ENCODE results near the gene BSPH1.

The BSPH1 gene

GRCh38 chr19:48004236-48004635 is 12.3 kb upstream of the BSPH1 start:
- H3K27ac ChIP-seq (ENCODE audit: extremely low read depth, low read depth, low read length), result no peak overlapping the region
- POLR2A ChIA-PET, result no interaction called here
- no peaks in the 10 kb centered on the region for H3K4me1 ChIP-seq (ENCODE audit: control insufficient read depth, insufficient read depth, low read length)
- TF ChIP-seq, protein P1, sequence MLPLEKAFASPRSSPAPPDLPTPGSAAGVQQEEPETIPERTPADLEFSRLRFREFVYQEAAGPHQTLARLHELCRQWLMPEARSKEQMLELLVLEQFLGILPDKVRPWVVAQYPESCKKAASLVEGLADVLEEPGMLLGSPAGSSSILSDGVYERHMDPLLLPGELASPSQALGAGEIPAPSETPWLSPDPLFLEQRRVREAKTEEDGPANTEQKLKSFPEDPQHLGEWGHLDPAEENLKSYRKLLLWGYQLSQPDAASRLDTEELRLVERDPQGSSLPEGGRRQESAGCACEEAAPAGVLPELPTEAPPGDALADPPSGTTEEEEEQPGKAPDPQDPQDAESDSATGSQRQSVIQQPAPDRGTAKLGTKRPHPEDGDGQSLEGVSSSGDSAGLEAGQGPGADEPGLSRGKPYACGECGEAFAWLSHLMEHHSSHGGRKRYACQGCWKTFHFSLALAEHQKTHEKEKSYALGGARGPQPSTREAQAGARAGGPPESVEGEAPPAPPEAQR (tag by site-specific recombination; IDR thresholded peaks at IDR 0.05), result no peak
- no peak for TF ChIP-seq ZNF354C (tag by site-specific recombination; IDR thresholded peaks at IDR 0.05; ENCODE audit: borderline replicate concordance, low read depth)
- TF ChIP-seq REST (tag by site-specific recombination; IDR thresholded peaks at IDR 0.05), result no peak
- no peak for TF ChIP-seq ZNF624 (tag by site-specific recombination; IDR thresholded peaks at IDR 0.05)
- TF ChIP-seq ZNF24 (tag by site-specific recombination; IDR thresholded peaks at IDR 0.05), result no peak
- TF ChIP-seq ZNF416 (tag by site-specific recombination; IDR thresholded peaks at IDR 0.05), result no peak
- H3K9me3 ChIP-seq (ENCODE audit: control insufficient read depth, insufficient read depth, low read depth, low read length), result peaks cover 2% of the 10 kb centered on the region
- no peaks in the 10 kb centered on the region for H3K36me3 ChIP-seq (ENCODE audit: control insufficient read depth in 2 of 2, insufficient read depth in 1 of 2, low read length in 2 of 2)
- CTCF ChIA-PET, result interaction anchor here (0.8 to 1.7 kb wide), 3 partner anchors 9 to 99 kb away, joined by 3 to 7 read pairs (median 4); partner anchors contain the start of gene ELSPBP1
- no peak overlapping the region for H3K4me3 ChIP-seq (ENCODE audit: low read depth, low read length)

DNA sequence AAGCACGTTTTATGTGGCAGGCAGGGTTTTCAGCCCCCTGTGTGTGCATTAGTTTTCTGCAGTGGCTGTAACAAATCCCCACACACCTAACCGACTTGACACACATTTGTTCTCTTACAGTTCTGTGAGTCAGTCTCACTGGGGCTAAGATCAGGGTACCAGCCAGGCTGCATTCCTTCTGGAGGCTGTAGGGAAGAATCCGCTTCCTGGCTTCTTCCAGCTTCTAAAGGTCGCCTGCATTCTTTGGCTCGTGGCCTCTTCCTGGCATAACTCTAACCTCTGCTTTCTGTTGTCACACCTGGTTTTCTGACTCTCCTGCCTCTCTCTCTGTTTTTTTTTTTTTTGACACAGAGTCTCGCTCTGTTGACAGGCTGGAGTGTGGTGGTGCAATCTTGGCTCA is 8.9 kb upstream of the BSPH1 start:
- TF ChIP-seq KLF1 (tag by site-specific recombination; IDR thresholded peaks at IDR 0.05), result no peak
- no peak for TF ChIP-seq ZNF132 (tag by site-specific recombination; IDR thresholded peaks at IDR 0.05; ENCODE audit: borderline replicate concordance)
- no peak for TF ChIP-seq GLI2 (tag by site-specific recombination; IDR thresholded peaks at IDR 0.05; ENCODE audit: borderline replicate concordance, low read depth)
- TF ChIP-seq INSM2 (tag by site-specific recombination; IDR thresholded peaks at IDR 0.05), result no peak
- peak; percentile 27 for TF ChIP-seq SETDB1 (IDR thresholded peaks at IDR 0.05; ENCODE audit: insufficient read length, low read length)
- no peak for TF ChIP-seq ZBTB7A (tag by site-specific recombination; IDR thresholded peaks at IDR 0.05; ENCODE audit: low read depth)
- H3K4me3 ChIP-seq (ENCODE audit: low read depth, low read length), result no peak overlapping the region
- ChIA-PET CTCF (interaction anchor here (0.7 to 1.7 kb wide), 3 partner anchors 36 to 582 kb away, joined by 3 to 5 read pairs (median 3); no protein-coding TSS in a partner anchor), POLR2A (no interaction called here)
- peaks cover 2% of the 10 kb centered on the region; the same call in 1 of the 2 replicates for H3K9me3 ChIP-seq (ENCODE audit: control insufficient read depth, insufficient read depth, low read depth, low read length)
- H3K36me3 ChIP-seq (ENCODE audit: control insufficient read depth in 2 of 2, insufficient read depth in 1 of 2, low read length in 2 of 2), result no peaks in the 10 kb centered on the region
- H3K4me1 ChIP-seq (ENCODE audit: control insufficient read depth, insufficient read depth, low read length), result no peaks in the 10 kb centered on the region
- no peak overlapping the region for H3K27ac ChIP-seq (ENCODE audit: extremely low read depth, low read depth, low read length)

GRCh38 chr19:47998800-47999199 is 6.8 kb upstream of the BSPH1 start:
- POLR2A ChIA-PET, result interaction anchor here (0.7 kb wide), 2 partner anchors 208 to 212 kb away, joined by 3 read pairs; no protein-coding TSS in a partner anchor
- peaks cover 12% of the 10 kb centered on the region for H3K4me1 ChIP-seq (ENCODE audit: control insufficient read depth, insufficient read depth, low read length)
- TF ChIP-seq ZNF341 (tag by site-specific recombination; IDR thresholded peaks at IDR 0.05; ENCODE audit: low read depth) (no peak), YY2 (tag by site-specific recombination; IDR thresholded peaks at IDR 0.05) (no peak), REST (tag by site-specific recombination; IDR thresholded peaks at IDR 0.05) (no peak), TCF7L2 (IDR thresholded peaks at IDR 0.05; ENCODE audit: borderline replicate concordance, low read depth, low read length) (no peak), SP3 (tag by site-specific recombination; IDR thresholded peaks at IDR 0.05) (no peak), ZNF202 (tag by site-specific recombination; IDR thresholded peaks at IDR 0.05; ENCODE audit: borderline replicate concordance) (no peak), WT1 (tag by site-specific recombination; IDR thresholded peaks at IDR 0.05) (no peak), IKZF3 (tag by site-specific recombination; IDR thresholded peaks at IDR 0.05) (no peak)
- TF ChIP-seq, protein P2, sequence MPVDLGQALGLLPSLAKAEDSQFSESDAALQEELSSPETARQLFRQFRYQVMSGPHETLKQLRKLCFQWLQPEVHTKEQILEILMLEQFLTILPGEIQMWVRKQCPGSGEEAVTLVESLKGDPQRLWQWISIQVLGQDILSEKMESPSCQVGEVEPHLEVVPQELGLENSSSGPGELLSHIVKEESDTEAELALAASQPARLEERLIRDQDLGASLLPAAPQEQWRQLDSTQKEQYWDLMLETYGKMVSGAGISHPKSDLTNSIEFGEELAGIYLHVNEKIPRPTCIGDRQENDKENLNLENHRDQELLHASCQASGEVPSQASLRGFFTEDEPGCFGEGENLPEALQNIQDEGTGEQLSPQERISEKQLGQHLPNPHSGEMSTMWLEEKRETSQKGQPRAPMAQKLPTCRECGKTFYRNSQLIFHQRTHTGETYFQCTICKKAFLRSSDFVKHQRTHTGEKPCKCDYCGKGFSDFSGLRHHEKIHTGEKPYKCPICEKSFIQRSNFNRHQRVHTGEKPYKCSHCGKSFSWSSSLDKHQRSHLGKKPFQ (tag by site-specific recombination; IDR thresholded peaks at IDR 0.05), result no peak

More at GRCh38 chr19:47998800-47999199, 6.8 kb upstream of the BSPH1 start:
- Histone ChIP-seq H3K4me3 (ENCODE audit: low read depth, low read length) (no peak overlapping the region), H3K27ac (ENCODE audit: extremely low read depth, low read depth, low read length) (no peak overlapping the region), H3K36me3 (ENCODE audit: control insufficient read depth in 2 of 2, insufficient read depth in 1 of 2, low read length in 2 of 2) (no peaks in the 10 kb centered on the region), H3K9me3 (ENCODE audit: control insufficient read depth, insufficient read depth, low read depth, low read length) (peaks cover 2% of the 10 kb centered on the region; the same call in 1 of the 2 replicates)
- CTCF ChIA-PET, result no interaction called here
